WTC11 (cell line): ENCODE data around the gene KRT82. TPM values are rescaled to one million over a fixed set of nuclear protein-coding genes. Genes with fewer than 3 reads are reported as not detected.

Experiments used
- ATAC-seq: fragments of 200-7000 bp; cut with Tn5 transposase; 2 replicates; pipeline ENCODE4 v1.10.0; 2021; ENCODE audit warnings: mild to moderate bottlenecking, moderate library complexity
- CTCF ChIA-PET: fragments of 300-600 bp; sonication (Branson Sonifier 250); formaldehyde crosslinking; loops from one replicate; lab custom pipeline; 2021; ENCODE audit warnings: antibody characterized with exemption; lab: Charles Lee
- POLR2A ChIA-PET: fragments of 350-600 bp; sonication (Branson Sonifier 250); formaldehyde crosslinking; loops from one replicate; lab custom pipeline; 2021; ENCODE audit warnings: antibody characterized with exemption; lab: Charles Lee
- DNase-seq: peaks from one replicate; pipeline ENCODE4 v3.0.0; 2021; ENCODE audit warnings: low spot score
- H3K27ac Mint-ChIP-seq: 2 replicates; pipeline ENCODE4 v1.8.0; 2021; ENCODE audit warnings: mixed read lengths
- H3K27me3 Mint-ChIP-seq: 2 replicates; pipeline ENCODE4 v1.8.0; 2021; ENCODE audit warnings: low read depth, mild to moderate bottlenecking, moderate library complexity, mixed read lengths
- H3K36me3 Mint-ChIP-seq: 2 replicates; pipeline ENCODE4 v1.8.0; 2021; ENCODE audit warnings: mixed read lengths
- H3K4me1 Mint-ChIP-seq: 2 replicates; pipeline ENCODE4 v1.8.0; 2022; ENCODE audit warnings: mixed read lengths
- H3K4me3 Mint-ChIP-seq: 2 replicates; pipeline ENCODE4 v1.8.0; 2021; ENCODE audit warnings: mild to moderate bottlenecking, moderate library complexity, mixed read lengths
- H3K9me3 Mint-ChIP-seq: 2 replicates; pipeline ENCODE4 v1.8.0; 2021; ENCODE audit warnings: mixed read lengths
- CREM ChIP-seq: sonication (generic); formaldehyde crosslinking; IDR thresholded peaks from 2 replicates; pipeline ENCODE4 v1.8.1; 2022; ENCODE audit warnings: mild to moderate bottlenecking, missing genetic modification reagents, moderate library complexity
- FOXK1 ChIP-seq: sonication (generic); formaldehyde crosslinking; IDR thresholded peaks from 2 replicates; pipeline ENCODE4 v1.8.0; 2022; ENCODE audit warnings: mild to moderate bottlenecking, moderate library complexity, missing genetic modification reagents
- GRHL2 ChIP-seq: fragments of 250-450 bp; sonication (Bioruptor Pico); IDR thresholded peaks from 2 replicates; pipeline ENCODE4 v1.8.0; 2022; ENCODE audit warnings: mild to moderate bottlenecking, moderate library complexity; ENCODE audit not compliant: insufficient replicate concordance, severe bottlenecking
- IRF2 ChIP-seq: sonication (generic); formaldehyde crosslinking; IDR thresholded peaks from 2 replicates; pipeline ENCODE4 v1.8.0; 2022; ENCODE audit warnings: low read depth, missing genetic modification reagents, borderline replicate concordance
- KAT7 ChIP-seq: sonication (generic); formaldehyde crosslinking; IDR thresholded peaks from 2 replicates; pipeline ENCODE4 v1.8.1; 2023; ENCODE audit warnings: missing genetic modification reagents, mild to moderate bottlenecking, borderline replicate concordance
- MYBL2 ChIP-seq: sonication (generic); formaldehyde crosslinking; IDR thresholded peaks from 2 replicates; pipeline ENCODE4 v1.8.1; 2023; ENCODE audit warnings: mild to moderate bottlenecking, moderate library complexity, missing genetic modification reagents
- NFE2L1 ChIP-seq: sonication (generic); formaldehyde crosslinking; IDR thresholded peaks from 2 replicates; pipeline ENCODE4 v1.8.1; 2023; ENCODE audit warnings: missing genetic modification reagents
- RELA ChIP-seq: sonication (generic); formaldehyde crosslinking; IDR thresholded peaks from 2 replicates; pipeline ENCODE4 v1.8.1; 2022; ENCODE audit warnings: missing genetic modification reagents, mild to moderate bottlenecking, borderline replicate concordance
- RORB ChIP-seq: fragments of 250-450 bp; sonication (Bioruptor Pico); IDR thresholded peaks from 2 replicates; pipeline ENCODE4 v1.9.0; 2021; ENCODE audit warnings: mild to moderate bottlenecking
- TCF7 ChIP-seq: sonication (generic); formaldehyde crosslinking; IDR thresholded peaks from 2 replicates; pipeline ENCODE4 v1.8.0; 2022; ENCODE audit warnings: mild to moderate bottlenecking, low read depth, missing genetic modification reagents, moderate library complexity
- ZNF317 ChIP-seq: sonication (generic); formaldehyde crosslinking; IDR thresholded peaks from 2 replicates; pipeline ENCODE4 v1.8.1; 2023; ENCODE audit warnings: low read depth, mild to moderate bottlenecking, moderate library complexity, missing genetic modification reagents, borderline replicate concordance
- ZNF671 ChIP-seq: fragments of 250-450 bp; sonication (Bioruptor Pico); IDR thresholded peaks from 2 replicates; pipeline ENCODE4 v1.8.0; 2021; ENCODE audit warnings: mild to moderate bottlenecking
- total RNA-seq: library from RNA; stranded (reverse); gene quantifications from 3 replicates; pipeline ENCODE4 v1.2.3, GENCODE V29; 2021
- TF ChIP-seq, protein P1 (sequence below): sonication (generic); formaldehyde crosslinking; IDR thresholded peaks from 2 replicates; pipeline ENCODE4 v1.8.0; 2023; ENCODE audit warnings: mild to moderate bottlenecking, missing genetic modification reagents
- TF ChIP-seq, protein P2 (sequence below): fragments of 250-450 bp; sonication (Bioruptor Pico); IDR thresholded peaks from 2 replicates; pipeline ENCODE4 v2.1.2; 2022; ENCODE audit warnings: mild to moderate bottlenecking, moderate library complexity
- TF ChIP-seq, protein P3 (sequence below): sonication (generic); formaldehyde crosslinking; IDR thresholded peaks from 2 replicates; pipeline ENCODE4 v1.8.0; 2022; ENCODE audit warnings: missing genetic modification reagents
- TF ChIP-seq, protein P4 (sequence below): sonication (generic); formaldehyde crosslinking; IDR thresholded peaks from 2 replicates; pipeline ENCODE4 v1.8.0; 2023; ENCODE audit warnings: missing genetic modification reagents, mild to moderate bottlenecking, borderline replicate concordance
- TF ChIP-seq, protein P5 (sequence below): sonication (generic); formaldehyde crosslinking; IDR thresholded peaks from 2 replicates; pipeline ENCODE4 v1.8.1; 2023; ENCODE audit warnings: mild to moderate bottlenecking, missing genetic modification reagents
- TF ChIP-seq, protein P6 (sequence below): sonication (generic); formaldehyde crosslinking; IDR thresholded peaks from 2 replicates; pipeline ENCODE4 v1.8.1; 2022; ENCODE audit warnings: low read depth, missing genetic modification reagents, borderline replicate concordance

KRT82 gene
- total RNA-seq, 1 experiment from 2014 or later = not detected

DNA sequence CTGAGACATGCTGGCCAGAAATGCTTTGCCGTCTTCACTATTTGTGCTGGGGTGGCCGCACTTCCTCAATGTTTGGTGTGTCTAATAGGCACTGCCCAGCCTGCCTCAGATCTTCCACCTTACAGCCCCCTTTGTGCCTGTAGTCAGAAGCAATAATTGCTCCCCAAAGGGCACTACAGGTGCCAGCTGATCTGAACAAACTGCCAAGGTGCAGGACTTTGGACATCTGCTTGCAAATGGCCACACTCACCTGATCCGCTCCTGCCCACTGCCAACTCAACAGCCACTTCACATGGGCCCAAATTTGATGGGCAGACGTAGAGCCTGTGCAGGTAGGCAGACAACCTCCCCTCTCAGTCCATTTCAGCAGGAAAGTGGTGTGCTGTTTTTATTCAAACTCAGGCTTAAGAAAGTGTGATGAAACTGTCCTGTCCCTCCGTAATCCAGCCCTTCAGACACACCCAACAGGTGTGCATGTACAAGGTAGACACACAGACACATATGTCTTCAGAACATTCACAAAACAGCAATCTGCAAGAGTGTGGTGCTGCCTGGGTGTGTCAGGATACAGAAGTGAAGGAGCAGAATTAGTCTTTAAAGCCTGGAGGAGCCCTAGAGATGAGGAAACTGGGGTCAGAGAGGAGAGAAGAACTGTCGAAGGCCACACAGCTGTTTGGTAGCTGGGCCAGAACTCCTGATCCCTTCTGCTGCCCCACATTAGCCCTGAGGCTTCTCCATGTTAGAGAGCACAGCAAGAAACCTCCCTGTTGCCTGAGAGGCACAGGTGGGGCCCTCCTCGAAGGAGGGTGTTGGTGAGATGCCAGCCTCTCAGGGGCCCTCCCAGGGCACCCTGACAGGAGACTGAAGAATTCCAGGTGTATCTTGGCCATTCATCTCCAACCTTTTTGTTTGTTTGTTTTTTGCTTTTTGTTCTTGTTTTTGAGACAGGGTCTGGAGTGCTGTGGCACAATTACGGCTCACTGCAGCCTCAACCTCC lies 32.5 kb upstream of the KRT82 start:
- Mint-ChIP-seq H3K9me3 (no peaks in the 10 kb centered on the region), H3K36me3 (no peaks in the 10 kb centered on the region), H3K4me1 (peaks cover 30% of the 10 kb centered on the region), H3K4me3 (no peak overlapping the region), H3K27ac (no peak overlapping the region), H3K27me3 (no peaks in the 10 kb centered on the region)
- no peak for ATAC-seq
- ChIA-PET POLR2A (no interaction called here), CTCF (no interaction called here)
- DNase-seq = no peak
- TF ChIP-seq MYBL2 (CRISPR knock-in tag) (no peak), FOXK1 (CRISPR knock-in tag) (no peak), TCF7 (no peak), NFE2L1 (CRISPR knock-in tag) (no peak), ZNF317 (CRISPR knock-in tag) (no peak), ZNF671 (CRISPR knock-in tag) (no peak), IRF2 (CRISPR knock-in tag) (no peak)
- TF ChIP-seq, protein P1, sequence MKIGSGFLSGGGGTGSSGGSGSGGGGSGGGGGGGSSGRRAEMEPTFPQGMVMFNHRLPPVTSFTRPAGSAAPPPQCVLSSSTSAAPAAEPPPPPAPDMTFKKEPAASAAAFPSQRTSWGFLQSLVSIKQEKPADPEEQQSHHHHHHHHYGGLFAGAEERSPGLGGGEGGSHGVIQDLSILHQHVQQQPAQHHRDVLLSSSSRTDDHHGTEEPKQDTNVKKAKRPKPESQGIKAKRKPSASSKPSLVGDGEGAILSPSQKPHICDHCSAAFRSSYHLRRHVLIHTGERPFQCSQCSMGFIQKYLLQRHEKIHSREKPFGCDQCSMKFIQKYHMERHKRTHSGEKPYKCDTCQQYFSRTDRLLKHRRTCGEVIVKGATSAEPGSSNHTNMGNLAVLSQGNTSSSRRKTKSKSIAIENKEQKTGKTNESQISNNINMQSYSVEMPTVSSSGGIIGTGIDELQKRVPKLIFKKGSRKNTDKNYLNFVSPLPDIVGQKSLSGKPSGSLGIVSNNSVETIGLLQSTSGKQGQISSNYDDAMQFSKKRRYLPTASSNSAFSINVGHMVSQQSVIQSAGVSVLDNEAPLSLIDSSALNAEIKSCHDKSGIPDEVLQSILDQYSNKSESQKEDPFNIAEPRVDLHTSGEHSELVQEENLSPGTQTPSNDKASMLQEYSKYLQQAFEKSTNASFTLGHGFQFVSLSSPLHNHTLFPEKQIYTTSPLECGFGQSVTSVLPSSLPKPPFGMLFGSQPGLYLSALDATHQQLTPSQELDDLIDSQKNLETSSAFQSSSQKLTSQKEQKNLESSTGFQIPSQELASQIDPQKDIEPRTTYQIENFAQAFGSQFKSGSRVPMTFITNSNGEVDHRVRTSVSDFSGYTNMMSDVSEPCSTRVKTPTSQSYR (CRISPR knock-in tag) = no peak
- TF ChIP-seq, protein P2, sequence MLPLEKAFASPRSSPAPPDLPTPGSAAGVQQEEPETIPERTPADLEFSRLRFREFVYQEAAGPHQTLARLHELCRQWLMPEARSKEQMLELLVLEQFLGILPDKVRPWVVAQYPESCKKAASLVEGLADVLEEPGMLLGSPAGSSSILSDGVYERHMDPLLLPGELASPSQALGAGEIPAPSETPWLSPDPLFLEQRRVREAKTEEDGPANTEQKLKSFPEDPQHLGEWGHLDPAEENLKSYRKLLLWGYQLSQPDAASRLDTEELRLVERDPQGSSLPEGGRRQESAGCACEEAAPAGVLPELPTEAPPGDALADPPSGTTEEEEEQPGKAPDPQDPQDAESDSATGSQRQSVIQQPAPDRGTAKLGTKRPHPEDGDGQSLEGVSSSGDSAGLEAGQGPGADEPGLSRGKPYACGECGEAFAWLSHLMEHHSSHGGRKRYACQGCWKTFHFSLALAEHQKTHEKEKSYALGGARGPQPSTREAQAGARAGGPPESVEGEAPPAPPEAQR (CRISPR knock-in tag) = no peak
- TF ChIP-seq, protein P3, sequence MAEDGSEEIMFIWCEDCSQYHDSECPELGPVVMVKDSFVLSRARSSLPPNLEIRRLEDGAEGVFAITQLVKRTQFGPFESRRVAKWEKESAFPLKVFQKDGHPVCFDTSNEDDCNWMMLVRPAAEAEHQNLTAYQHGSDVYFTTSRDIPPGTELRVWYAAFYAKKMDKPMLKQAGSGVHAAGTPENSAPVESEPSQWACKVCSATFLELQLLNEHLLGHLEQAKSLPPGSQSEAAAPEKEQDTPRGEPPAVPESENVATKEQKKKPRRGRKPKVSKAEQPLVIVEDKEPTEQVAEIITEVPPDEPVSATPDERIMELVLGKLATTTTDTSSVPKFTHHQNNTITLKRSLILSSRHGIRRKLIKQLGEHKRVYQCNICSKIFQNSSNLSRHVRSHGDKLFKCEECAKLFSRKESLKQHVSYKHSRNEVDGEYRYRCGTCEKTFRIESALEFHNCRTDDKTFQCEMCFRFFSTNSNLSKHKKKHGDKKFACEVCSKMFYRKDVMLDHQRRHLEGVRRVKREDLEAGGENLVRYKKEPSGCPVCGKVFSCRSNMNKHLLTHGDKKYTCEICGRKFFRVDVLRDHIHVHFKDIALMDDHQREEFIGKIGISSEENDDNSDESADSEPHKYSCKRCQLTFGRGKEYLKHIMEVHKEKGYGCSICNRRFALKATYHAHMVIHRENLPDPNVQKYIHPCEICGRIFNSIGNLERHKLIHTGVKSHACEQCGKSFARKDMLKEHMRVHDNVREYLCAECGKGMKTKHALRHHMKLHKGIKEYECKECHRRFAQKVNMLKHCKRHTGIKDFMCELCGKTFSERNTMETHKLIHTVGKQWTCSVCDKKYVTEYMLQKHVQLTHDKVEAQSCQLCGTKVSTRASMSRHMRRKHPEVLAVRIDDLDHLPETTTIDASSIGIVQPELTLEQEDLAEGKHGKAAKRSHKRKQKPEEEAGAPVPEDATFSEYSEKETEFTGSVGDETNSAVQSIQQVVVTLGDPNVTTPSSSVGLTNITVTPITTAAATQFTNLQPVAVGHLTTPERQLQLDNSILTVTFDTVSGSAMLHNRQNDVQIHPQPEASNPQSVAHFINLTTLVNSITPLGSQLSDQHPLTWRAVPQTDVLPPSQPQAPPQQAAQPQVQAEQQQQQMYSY = no peak
- TF ChIP-seq, protein P4, sequence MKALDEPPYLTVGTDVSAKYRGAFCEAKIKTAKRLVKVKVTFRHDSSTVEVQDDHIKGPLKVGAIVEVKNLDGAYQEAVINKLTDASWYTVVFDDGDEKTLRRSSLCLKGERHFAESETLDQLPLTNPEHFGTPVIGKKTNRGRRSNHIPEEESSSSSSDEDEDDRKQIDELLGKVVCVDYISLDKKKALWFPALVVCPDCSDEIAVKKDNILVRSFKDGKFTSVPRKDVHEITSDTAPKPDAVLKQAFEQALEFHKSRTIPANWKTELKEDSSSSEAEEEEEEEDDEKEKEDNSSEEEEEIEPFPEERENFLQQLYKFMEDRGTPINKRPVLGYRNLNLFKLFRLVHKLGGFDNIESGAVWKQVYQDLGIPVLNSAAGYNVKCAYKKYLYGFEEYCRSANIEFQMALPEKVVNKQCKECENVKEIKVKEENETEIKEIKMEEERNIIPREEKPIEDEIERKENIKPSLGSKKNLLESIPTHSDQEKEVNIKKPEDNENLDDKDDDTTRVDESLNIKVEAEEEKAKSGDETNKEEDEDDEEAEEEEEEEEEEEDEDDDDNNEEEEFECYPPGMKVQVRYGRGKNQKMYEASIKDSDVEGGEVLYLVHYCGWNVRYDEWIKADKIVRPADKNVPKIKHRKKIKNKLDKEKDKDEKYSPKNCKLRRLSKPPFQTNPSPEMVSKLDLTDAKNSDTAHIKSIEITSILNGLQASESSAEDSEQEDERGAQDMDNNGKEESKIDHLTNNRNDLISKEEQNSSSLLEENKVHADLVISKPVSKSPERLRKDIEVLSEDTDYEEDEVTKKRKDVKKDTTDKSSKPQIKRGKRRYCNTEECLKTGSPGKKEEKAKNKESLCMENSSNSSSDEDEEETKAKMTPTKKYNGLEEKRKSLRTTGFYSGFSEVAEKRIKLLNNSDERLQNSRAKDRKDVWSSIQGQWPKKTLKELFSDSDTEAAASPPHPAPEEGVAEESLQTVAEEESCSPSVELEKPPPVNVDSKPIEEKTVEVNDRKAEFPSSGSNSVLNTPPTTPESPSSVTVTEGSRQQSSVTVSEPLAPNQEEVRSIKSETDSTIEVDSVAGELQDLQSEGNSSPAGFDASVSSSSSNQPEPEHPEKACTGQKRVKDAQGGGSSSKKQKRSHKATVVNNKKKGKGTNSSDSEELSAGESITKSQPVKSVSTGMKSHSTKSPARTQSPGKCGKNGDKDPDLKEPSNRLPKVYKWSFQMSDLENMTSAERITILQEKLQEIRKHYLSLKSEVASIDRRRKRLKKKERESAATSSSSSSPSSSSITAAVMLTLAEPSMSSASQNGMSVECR = no peak

DNA sequence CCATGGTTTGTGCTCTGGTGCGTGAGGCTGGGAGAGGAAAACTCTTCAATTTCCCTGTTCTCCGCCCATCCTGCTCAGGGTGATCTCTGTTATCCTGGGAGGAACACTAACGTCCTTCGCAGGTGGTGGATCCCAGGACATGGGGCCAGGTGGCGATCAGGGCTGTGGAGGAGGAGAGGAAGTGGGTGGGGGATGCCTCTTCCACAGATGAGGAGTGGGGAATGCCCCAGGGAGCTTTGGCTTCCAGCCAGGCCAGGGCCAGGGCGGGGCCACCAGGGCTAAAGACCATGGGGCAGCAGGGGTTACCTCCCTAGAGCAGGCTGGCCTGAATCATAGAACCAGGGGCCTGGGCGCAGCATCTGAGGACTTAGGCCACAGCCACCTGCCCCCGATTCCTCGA lies 31.4 kb upstream of the KRT82 start:
- no peaks in the 10 kb centered on the region for H3K27me3 Mint-ChIP-seq
- DNase-seq (no peak), ATAC-seq (no peak)
- H3K9me3 Mint-ChIP-seq = no peaks in the 10 kb centered on the region
- H3K36me3 Mint-ChIP-seq = no peaks in the 10 kb centered on the region
- H3K27ac Mint-ChIP-seq = no peak overlapping the region
- peaks cover 20% of the 10 kb centered on the region for H3K4me1 Mint-ChIP-seq
- POLR2A ChIA-PET = no interaction called here
- CTCF ChIA-PET = interaction anchor here (1.6 kb wide), 1 partner anchor 10 kb away, joined by 4 read pairs; no protein-coding TSS in a partner anchor
- H3K4me3 Mint-ChIP-seq = no peak overlapping the region
- TF ChIP-seq NFE2L1 (CRISPR knock-in tag) = no peak
- TF ChIP-seq, protein P5, sequence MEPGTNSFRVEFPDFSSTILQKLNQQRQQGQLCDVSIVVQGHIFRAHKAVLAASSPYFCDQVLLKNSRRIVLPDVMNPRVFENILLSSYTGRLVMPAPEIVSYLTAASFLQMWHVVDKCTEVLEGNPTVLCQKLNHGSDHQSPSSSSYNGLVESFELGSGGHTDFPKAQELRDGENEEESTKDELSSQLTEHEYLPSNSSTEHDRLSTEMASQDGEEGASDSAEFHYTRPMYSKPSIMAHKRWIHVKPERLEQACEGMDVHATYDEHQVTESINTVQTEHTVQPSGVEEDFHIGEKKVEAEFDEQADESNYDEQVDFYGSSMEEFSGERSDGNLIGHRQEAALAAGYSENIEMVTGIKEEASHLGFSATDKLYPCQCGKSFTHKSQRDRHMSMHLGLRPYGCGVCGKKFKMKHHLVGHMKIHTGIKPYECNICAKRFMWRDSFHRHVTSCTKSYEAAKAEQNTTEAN = no peak
- TF ChIP-seq, protein P6, sequence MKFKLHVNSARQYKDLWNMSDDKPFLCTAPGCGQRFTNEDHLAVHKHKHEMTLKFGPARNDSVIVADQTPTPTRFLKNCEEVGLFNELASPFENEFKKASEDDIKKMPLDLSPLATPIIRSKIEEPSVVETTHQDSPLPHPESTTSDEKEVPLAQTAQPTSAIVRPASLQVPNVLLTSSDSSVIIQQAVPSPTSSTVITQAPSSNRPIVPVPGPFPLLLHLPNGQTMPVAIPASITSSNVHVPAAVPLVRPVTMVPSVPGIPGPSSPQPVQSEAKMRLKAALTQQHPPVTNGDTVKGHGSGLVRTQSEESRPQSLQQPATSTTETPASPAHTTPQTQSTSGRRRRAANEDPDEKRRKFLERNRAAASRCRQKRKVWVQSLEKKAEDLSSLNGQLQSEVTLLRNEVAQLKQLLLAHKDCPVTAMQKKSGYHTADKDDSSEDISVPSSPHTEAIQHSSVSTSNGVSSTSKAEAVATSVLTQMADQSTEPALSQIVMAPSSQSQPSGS = no peak
- TF ChIP-seq CREM = no peak
- TF ChIP-seq RORB (CRISPR knock-in tag) = no peak
- TF ChIP-seq GRHL2 (CRISPR knock-in tag) = no peak
- TF ChIP-seq KAT7 (CRISPR knock-in tag) = no peak
- no peak for TF ChIP-seq RELA (CRISPR knock-in tag)
